Coronary artery (tissue), 2 donors: ENCODE data around the gene ZNRD2.
A peak's percentile ranks its signal among the peaks of the same experiment; 100 is the strongest.

Experiments used
- DNase-seq: peaks from one replicate; pipeline ENCODE4 v3.0.0-alpha.2; 2017; ENCODE audit warnings: low spot score
- H3K27ac ChIP-seq, 2 donors: fragments of 200-600 bp; sonication (generic); one replicate each; pipeline ENCODE4 v1.5.1; 2016 to 2019
- H3K4me3 ChIP-seq: fragments of 200-600 bp; sonication (generic); 2 replicates; pipeline ENCODE4 v1.5.1; 2016; ENCODE audit warnings: mild to moderate bottlenecking, moderate library complexity
- TF ChIP-seq, protein P1 (sequence below): fragments of 200-600 bp; sonication (generic); IDR thresholded peaks from one replicate; pipeline ENCODE4 v1.5.1; 2019; ENCODE audit warnings: antibody characterized with exemption

The ZNRD2 gene

DNA sequence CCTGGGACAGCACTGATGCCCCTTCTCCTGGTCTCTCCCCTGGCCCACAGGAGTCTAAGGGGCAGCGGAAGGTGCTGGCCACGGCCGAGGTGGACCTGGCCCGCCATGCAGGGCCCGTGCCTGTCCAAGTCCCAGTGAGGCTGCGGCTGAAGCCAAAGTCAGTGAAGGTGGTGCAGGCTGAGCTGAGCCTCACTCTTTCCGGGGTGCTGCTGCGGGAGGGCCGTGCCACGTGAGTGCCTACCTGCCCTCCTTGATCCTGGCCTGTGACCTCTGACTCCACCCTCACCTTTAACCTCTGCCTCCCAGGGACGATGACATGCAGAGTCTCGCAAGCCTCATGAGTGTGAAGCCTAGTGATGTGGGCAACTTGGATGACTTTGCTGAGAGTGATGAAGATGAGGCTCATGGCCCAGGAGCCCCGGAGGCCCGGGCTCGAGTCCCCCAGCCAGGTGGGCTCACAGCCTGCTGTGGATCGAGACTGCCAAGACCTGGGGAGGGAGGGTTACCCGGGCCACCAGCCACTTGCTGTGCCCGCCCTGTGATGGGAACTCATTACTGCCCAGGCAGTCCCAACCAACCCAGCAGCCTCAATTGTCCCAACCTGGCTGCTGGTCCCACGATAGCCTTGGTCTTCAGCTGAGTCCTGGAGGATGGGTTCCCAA is 9.9 kb downstream of the ZNRD2 start:
- peak overlapping the region; percentile 15 to 33 for H3K27ac ChIP-seq
- TF ChIP-seq, protein P1, sequence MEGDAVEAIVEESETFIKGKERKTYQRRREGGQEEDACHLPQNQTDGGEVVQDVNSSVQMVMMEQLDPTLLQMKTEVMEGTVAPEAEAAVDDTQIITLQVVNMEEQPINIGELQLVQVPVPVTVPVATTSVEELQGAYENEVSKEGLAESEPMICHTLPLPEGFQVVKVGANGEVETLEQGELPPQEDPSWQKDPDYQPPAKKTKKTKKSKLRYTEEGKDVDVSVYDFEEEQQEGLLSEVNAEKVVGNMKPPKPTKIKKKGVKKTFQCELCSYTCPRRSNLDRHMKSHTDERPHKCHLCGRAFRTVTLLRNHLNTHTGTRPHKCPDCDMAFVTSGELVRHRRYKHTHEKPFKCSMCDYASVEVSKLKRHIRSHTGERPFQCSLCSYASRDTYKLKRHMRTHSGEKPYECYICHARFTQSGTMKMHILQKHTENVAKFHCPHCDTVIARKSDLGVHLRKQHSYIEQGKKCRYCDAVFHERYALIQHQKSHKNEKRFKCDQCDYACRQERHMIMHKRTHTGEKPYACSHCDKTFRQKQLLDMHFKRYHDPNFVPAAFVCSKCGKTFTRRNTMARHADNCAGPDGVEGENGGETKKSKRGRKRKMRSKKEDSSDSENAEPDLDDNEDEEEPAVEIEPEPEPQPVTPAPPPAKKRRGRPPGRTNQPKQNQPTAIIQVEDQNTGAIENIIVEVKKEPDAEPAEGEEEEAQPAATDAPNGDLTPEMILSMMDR: no peak
- no peak for DNase-seq
- H3K4me3 ChIP-seq: no peak overlapping the region

DNA sequence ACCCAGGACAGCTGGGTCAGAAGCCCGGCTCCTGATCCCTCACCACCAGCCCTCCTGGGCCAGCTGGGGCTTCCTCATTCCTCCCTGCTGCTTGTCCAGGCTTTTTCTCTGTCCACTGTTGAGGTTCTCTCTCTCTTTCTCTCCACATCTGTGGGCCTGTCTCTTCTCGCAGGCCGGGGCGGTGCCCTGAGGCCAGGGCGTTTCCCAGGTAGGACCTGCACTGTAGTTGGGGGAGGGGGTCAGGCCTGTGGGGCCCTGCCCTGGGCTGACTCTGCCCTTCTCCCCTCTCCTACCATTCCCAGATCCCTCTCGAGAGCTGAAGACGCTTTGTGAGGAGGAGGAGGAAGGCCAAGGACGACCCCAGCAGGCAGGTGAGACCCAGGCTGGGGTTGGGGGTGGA is 10.5 kb downstream of the ZNRD2 start:
- H3K4me3 ChIP-seq: no peak overlapping the region
- peak overlapping the region; percentile 15 to 33 for H3K27ac ChIP-seq
- DNase-seq: no peak
- TF ChIP-seq, protein P1: no peak

DNA sequence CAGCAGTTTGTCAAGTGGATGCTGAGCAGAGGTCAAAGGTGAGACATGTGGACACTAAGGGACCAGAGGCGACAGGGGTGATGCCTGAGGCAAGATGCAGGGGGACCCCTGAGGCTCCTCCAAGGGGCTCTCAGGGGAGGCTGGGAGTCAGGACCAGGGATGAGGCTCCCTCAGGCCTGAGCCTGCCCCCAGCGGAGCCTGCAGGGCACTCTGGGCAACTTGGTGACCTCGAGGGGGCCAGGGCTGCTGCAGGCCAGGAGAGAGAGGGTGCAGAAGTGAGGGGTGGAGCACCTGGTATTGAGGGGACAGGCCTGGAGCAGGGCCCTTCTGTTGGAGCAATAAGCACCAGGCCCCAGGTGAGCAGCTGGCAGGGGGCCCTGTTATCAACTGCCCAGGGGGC is 11.7 kb downstream of the ZNRD2 start:
- H3K27ac ChIP-seq: peak overlapping the region; percentile 13 to 33
- H3K4me3 ChIP-seq: no peak overlapping the region
- TF ChIP-seq, protein P1: no peak
- DNase-seq: no peak

DNA sequence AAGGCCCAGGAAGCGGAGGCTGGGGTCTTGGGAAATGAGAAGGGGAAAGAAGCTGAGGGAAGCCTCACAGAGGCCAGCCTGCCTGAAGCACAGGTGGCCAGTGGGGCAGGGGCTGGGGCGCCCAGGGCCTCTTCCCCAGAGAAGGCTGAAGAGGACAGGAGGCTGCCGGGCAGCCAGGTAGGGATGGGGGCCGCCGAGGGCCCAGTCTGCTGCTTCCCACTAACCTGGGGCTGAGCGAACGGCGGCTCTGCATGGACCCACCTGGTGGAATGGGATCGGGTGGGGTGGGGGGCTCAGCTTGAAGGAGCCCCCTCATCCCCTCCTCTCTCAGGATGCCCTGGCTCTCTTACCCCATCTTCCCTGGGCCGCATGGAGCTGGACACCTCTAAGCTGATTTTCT is 13.3 kb downstream of the ZNRD2 start:
- TF ChIP-seq, protein P1: no peak
- peak overlapping the region in 1 of 2 donors; percentile 25 for H3K27ac ChIP-seq
- H3K4me3 ChIP-seq: no peak overlapping the region
- no peak for DNase-seq

DNA sequence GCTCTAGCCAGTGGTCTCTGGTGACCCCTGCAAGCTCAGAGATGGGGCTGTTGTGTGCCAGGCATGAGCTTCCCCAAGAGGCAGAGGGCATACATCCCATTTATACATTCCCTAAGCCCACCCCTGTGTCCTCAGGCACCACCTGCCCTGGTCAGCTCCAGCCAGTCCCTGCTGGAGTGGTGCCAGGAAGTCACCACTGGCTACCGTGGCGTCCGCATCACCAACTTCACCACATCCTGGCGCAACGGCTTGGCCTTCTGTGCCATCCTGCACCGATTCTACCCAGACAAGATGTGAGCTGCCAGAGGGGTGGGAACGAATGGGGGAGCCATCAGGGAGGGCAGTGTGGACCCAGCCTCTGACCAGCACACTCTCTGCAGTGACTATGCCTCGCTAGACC is 13.8 kb downstream of the ZNRD2 start:
- TF ChIP-seq, protein P1: no peak
- Histone ChIP-seq H3K4me3 (no peak overlapping the region), H3K27ac (peak overlapping the region in 1 of 2 donors; percentile 25)
- DNase-seq: no peak

DNA sequence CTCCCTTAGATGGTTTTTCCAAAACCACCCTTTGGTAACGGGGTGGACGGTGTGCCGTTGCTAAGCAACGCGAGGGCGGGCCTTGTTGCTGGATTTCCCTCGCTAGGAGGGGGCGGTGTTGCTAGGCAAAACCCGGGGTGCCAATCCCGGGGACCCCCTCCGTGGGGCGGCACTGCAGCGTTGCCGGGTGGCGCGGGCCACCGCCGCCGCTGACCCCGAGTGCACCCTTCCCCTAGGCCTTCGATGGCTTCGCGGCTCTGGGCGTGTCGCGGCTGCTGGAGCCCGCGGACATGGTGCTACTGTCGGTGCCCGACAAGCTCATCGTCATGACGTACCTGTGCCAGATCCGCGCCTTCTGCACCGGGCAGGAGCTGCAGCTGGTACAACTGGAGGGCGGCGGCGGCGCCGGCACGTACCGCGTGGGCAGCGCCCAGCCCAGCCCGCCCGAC is 14.5 kb downstream of the ZNRD2 start:
- TF ChIP-seq, protein P1: no peak
- Histone ChIP-seq H3K4me3 (no peak overlapping the region), H3K27ac (peak overlapping the region in 1 of 2 donors; percentile 91)
- DNase-seq: no peak
